Liver (tissue), 9 donors: Measurements from ENCODE around the gene SKIC2. TPM values are rescaled to one million over a fixed set of nuclear protein-coding genes. Genes with fewer than 3 reads are reported as not detected.
A peak's percentile ranks its signal among the peaks of the same experiment; 100 is the strongest.

Source experiments
- DNase-seq: peaks from one replicate; pipeline ENCODE4 v3.0.0-alpha.2; 2017; ENCODE audit warnings: low spot score
- H3K27ac ChIP-seq, 2 donors: one replicate each; pipeline ENCODE4 v1.7.0; 2013; ENCODE audit warnings: inconsistent platforms in 2 of 2, low read length in 2 of 2, control low read depth in 1 of 2, low read depth in 1 of 2, mild to moderate bottlenecking in 1 of 2
- H3K27me3 ChIP-seq, 4 donors: one replicate each; pipeline versions ENCODE4 v1.6.1 to v1.7.0; 2013; ENCODE audit warnings: low read length in 3 of 4, inconsistent platforms in 1 of 4, mild to moderate bottlenecking in 1 of 4, moderate library complexity in 1 of 4; ENCODE audit not compliant: control insufficient read depth in 4 of 4, insufficient read depth in 4 of 4
- H3K36me3 ChIP-seq, 4 donors: one replicate each; pipeline versions ENCODE4 v1.6.1 to v1.7.0; 2013; ENCODE audit warnings: low read length in 3 of 4, mild to moderate bottlenecking in 3 of 4, low read depth in 1 of 4, moderate library complexity in 1 of 4; ENCODE audit not compliant: control insufficient read depth in 4 of 4, insufficient read depth in 3 of 4
- H3K4me1 ChIP-seq, 4 donors: one replicate each; pipeline versions ENCODE4 v1.6.1 to v1.7.0; 2013; ENCODE audit warnings: low read length in 3 of 4, mild to moderate bottlenecking in 3 of 4, moderate library complexity in 1 of 4; ENCODE audit not compliant: control insufficient read depth in 4 of 4, insufficient read depth in 4 of 4
- H3K4me3 ChIP-seq, 3 donors: one replicate each; pipeline versions ENCODE4 v1.6.1 to v1.7.0; 2013; ENCODE audit warnings: low read length in 3 of 3, control low read depth in 1 of 3, low read depth in 1 of 3, mild to moderate bottlenecking in 1 of 3
- H3K9ac ChIP-seq, 2 donors: one replicate each; pipeline ENCODE4 v1.7.0; 2013; ENCODE audit warnings: low read length in 2 of 2, mild to moderate bottlenecking in 2 of 2, moderate library complexity in 2 of 2, control low read depth in 1 of 2, low read depth in 1 of 2
- H3K9me3 ChIP-seq, 4 donors: one replicate each; pipeline versions ENCODE4 v1.6.1 to v1.7.0; 2013; ENCODE audit warnings: low read length in 3 of 4; ENCODE audit not compliant: control insufficient read depth in 4 of 4
- ATF3 ChIP-seq: IDR thresholded peaks from 2 replicates; pipeline ENCODE4 v1.6.1; 2016; ENCODE audit warnings: antibody characterized with exemption
- CTCF ChIP-seq: fragments of 150-350 bp; IDR thresholded peaks from 2 replicates; pipeline ENCODE4 v1.5.1; 2017; ENCODE audit warnings: improper control_type of control experiment, low read depth, low read length; ENCODE audit not compliant: missing input control
- EGR1 ChIP-seq, 2 donors: IDR thresholded peaks; 2 replicates each; pipeline ENCODE4 v1.6.1; 2016 to 2018; ENCODE audit warnings: antibody characterized with exemption in 2 of 2, low read depth in 2 of 2
- FOXA1 ChIP-seq: IDR thresholded peaks from 2 replicates; pipeline ENCODE4 v1.6.1; 2016; ENCODE audit warnings: antibody characterized with exemption
- FOXA2 ChIP-seq: IDR thresholded peaks from 2 replicates; pipeline ENCODE4 v1.6.1; 2016; ENCODE audit warnings: antibody characterized with exemption
- GABPA ChIP-seq, 2 donors: IDR thresholded peaks in 1 of 2; conservative IDR thresholded peaks in 1 of 2; 2 replicates each; pipeline ENCODE4 v1.6.1; 2016; ENCODE audit warnings: antibody characterized with exemption in 2 of 2, mild to moderate bottlenecking in 1 of 2, moderate library complexity in 1 of 2
- HNF4A ChIP-seq, 2 donors: conservative IDR thresholded peaks; 2 replicates each; pipeline ENCODE4 v1.6.1; 2016; ENCODE audit warnings: antibody characterized with exemption in 2 of 2, mild to moderate bottlenecking in 2 of 2
- HNF4G ChIP-seq: IDR thresholded peaks from 2 replicates; pipeline ENCODE4 v1.6.1; 2016; ENCODE audit warnings: antibody characterized with exemption
- MAX ChIP-seq: IDR thresholded peaks from 2 replicates; pipeline ENCODE4 v1.6.1; 2016; ENCODE audit warnings: antibody characterized with exemption
- NR2F2 ChIP-seq: IDR thresholded peaks from 2 replicates; pipeline ENCODE4 v1.6.1; 2016; ENCODE audit warnings: antibody characterized with exemption
- RAD21 ChIP-seq, 2 donors: IDR thresholded peaks; 2 replicates each; pipeline ENCODE4 v1.6.1; 2016; ENCODE audit warnings: antibody characterized with exemption in 2 of 2, mild to moderate bottlenecking in 2 of 2
- REST ChIP-seq: IDR thresholded peaks from 2 replicates; pipeline ENCODE4 v1.6.1; 2016; ENCODE audit warnings: antibody characterized with exemption, mild to moderate bottlenecking
- RXRA ChIP-seq, 2 donors: IDR thresholded peaks; 2 replicates each; pipeline ENCODE4 v1.6.1; 2017 to 2018; ENCODE audit warnings: antibody characterized with exemption in 2 of 2, mild to moderate bottlenecking in 1 of 2
- SP1 ChIP-seq: IDR thresholded peaks from 2 replicates; pipeline ENCODE4 v1.6.1; 2018; ENCODE audit warnings: antibody characterized with exemption, mild to moderate bottlenecking
- TAF1 ChIP-seq: conservative IDR thresholded peaks from 2 replicates; pipeline ENCODE4 v1.6.1; 2016; ENCODE audit warnings: antibody characterized with exemption, mild to moderate bottlenecking
- YY1 ChIP-seq: IDR thresholded peaks from 2 replicates; pipeline ENCODE4 v1.6.1; 2016; ENCODE audit warnings: antibody characterized with exemption, mild to moderate bottlenecking
- ZBTB33 ChIP-seq: IDR thresholded peaks from 2 replicates; pipeline ENCODE4 v1.6.1; 2016; ENCODE audit warnings: antibody characterized with exemption
- WGBS: extraction: QIAGEN DNeasy Blood & Tissue Kit; methylation state at CpG from one replicate; pipeline ENCODE4 v1.1.7; 2013; 5-methylcytosine and 5-hydroxymethylcytosine counted together
- polyA plus RNA-seq, 2 donors: library from polyadenylated mRNA; stranded (reverse) in 1 of 2; unstranded in 1 of 2; fragments of 200-250 nt in 1 of 2; fragments of >200 nt in 1 of 2; fragmentation: Nextera tagmentation in 1 of 2; extraction: Ambion mirVana in 1 of 2; gene quantifications; one replicate each; pipeline versions ENCODE4 v1.2.1 to v1.2.3, GENCODE V29; 2013 to 2015
- total RNA-seq, 2 donors: library from RNA; depleted of rRNA; stranded (reverse); fragments of >200 nt; gene quantifications; one replicate each; pipeline ENCODE4 v1.2.3, GENCODE V29; 2014
- donor health status: healthy.
- donor health status: healthy.
- donor health status: healthy.
- donor health status: healthy.
- donor health status: healthy.

Gene SKIC2
- total and polyA plus RNA-seq, 4 donors = 26.7 to 57.6 (median 34.5) TPM

GRCh38 chr6:31965700-31966099, 6.7 kb downstream of the SKIC2 start:
- Histone ChIP-seq H3K9ac (no peak overlapping the region), H3K27ac (no peak overlapping the region), H3K27me3 (no peaks in the 10 kb centered on the region), H3K4me3 (no peak overlapping the region), H3K36me3 (peaks cover 23 to 81% (median 57%) of the 10 kb centered on the region in 4 donors), H3K4me1 (peaks cover 0 to 32% (median 18%) of the 10 kb centered on the region in 4 donors), H3K9me3 (no peaks in the 10 kb centered on the region)
- DNase-seq = peak; percentile 54
- peak in 1 of 2 donors; percentile 64 for TF ChIP-seq GABPA (IDR thresholded peaks at IDR 0.05 in 1 of 2, conservative IDR thresholded peaks at IDR 0.05 in 1 of 2)
- TF ChIP-seq ATF3 = no peak
- peak; percentile 52 to 57 for TF ChIP-seq RXRA (IDR thresholded peaks at IDR 0.05)
- peak; percentile 61 to 72 for TF ChIP-seq RAD21 (IDR thresholded peaks at IDR 0.05)
- TF ChIP-seq ZBTB33 = no peak
- no peak for TF ChIP-seq MAX
- TF ChIP-seq HNF4A (conservative IDR thresholded peaks at IDR 0.05) = peak; percentile 51 to 61
- peak; percentile 18 for TF ChIP-seq SP1
- no peak for TF ChIP-seq NR2F2
- TF ChIP-seq YY1 = peak; percentile 68
- no peak for TF ChIP-seq HNF4G
- peak; percentile 1 for TF ChIP-seq REST
- peak; percentile 72 for TF ChIP-seq FOXA2
- no peak for TF ChIP-seq CTCF
- no peak for TF ChIP-seq EGR1 (IDR thresholded peaks at IDR 0.05; ENCODE audit: low read depth in 2 of 2)
- TF ChIP-seq TAF1 = no peak
- peak; percentile 87 for TF ChIP-seq FOXA1
- 55% methylated on average over 13 of the region's 13 CpGs for WGBS
